Measurements from ENCODE around the gene OMA1. TPM values are rescaled to one million over a fixed set of nuclear protein-coding genes. Genes with fewer than 3 reads are reported as not detected.
"Not testable (repeated sequence)": the region's sequence is repeated elsewhere in the genome, so short reads cannot be mapped to it uniquely, and the experiment has no call there.

OMA1 gene
- total RNA-seq, 1 experiment from 2014 or later = 27.9 TPM

GRCh38 chr1:58496042-58496441, 50.5 kb downstream of the OMA1 start:
- BruUV-seq (replicated peaks) = no TSS peak
- Histone ChIP-seq H3K4me3 (no peak overlapping the region), H3K79me2 (ENCODE audit: low read depth) (no peaks in the 10 kb centered on the region), H3K9me3 (ENCODE audit: insufficient read depth, low read depth) (no peaks in the 10 kb centered on the region), H4K20me1 (ENCODE audit: insufficient read depth) (no peaks in the 10 kb centered on the region), H3K36me3 (ENCODE audit: low read depth) (no peaks in the 10 kb centered on the region; the same call in 1 of the 2 replicates), H3K4me1 (replicated peaks; ENCODE audit: insufficient read depth) (no peaks in the 10 kb centered on the region), H3K9me2 (ENCODE audit: insufficient read depth) (no peaks in the 10 kb centered on the region), H3F3A (ENCODE audit: insufficient read depth, low read depth) (no peaks in the 10 kb centered on the region), H3K4me2 (no peak overlapping the region), H3K27me3 (ENCODE audit: insufficient read depth, low read depth) (no peaks in the 10 kb centered on the region), H2AFZ (no peak overlapping the region), H3K27ac (no peak overlapping the region)
- no peak for TF ChIP-seq EZH2 (IDR thresholded peaks at IDR 0.05; ENCODE audit: low read depth)
- TF ChIP-seq CTCF (conservative IDR thresholded peaks at IDR 0.05) = no peak
- no peak for DNase-seq
- ChIA-PET CTCF (no interaction called here), POLR2A (ENCODE audit: unreplicated experiment) (no interaction called here)
- intact Hi-C loops (cut with micrococcal nuclease; ENCODE audit: unreplicated experiment) = no loop called here

GRCh38 chr1:58488914-58489313, 57.6 kb downstream of the OMA1 start:
- H3K27ac ChIP-seq; BruUV-seq (replicated peaks); H3K4me1 ChIP-seq (replicated peaks; ENCODE audit: insufficient read depth); H3K9me3 ChIP-seq (ENCODE audit: insufficient read depth, low read depth); H3K4me2 ChIP-seq; POLR2A ChIA-PET (ENCODE audit: unreplicated experiment); H4K20me1 ChIP-seq (ENCODE audit: insufficient read depth); H3K9me2 ChIP-seq (ENCODE audit: insufficient read depth); DNase-seq; H3K27me3 ChIP-seq (ENCODE audit: insufficient read depth, low read depth); H3F3A ChIP-seq (ENCODE audit: insufficient read depth, low read depth); H3K4me3 ChIP-seq; H3K79me2 ChIP-seq (ENCODE audit: low read depth); H3K36me3 ChIP-seq (ENCODE audit: low read depth); intact Hi-C loops (cut with micrococcal nuclease; ENCODE audit: unreplicated experiment); CTCF ChIA-PET; H2AFZ ChIP-seq: not testable (repeated sequence)

GRCh38 chr1:58487002-58487401, 59.5 kb downstream of the OMA1 start:
- Histone ChIP-seq H3K4me2 (no peak overlapping the region), H3K9me3 (ENCODE audit: insufficient read depth, low read depth) (no peaks in the 10 kb centered on the region; the same call in 1 of the 2 replicates), H3K36me3 (ENCODE audit: low read depth) (no peaks in the 10 kb centered on the region), H3K4me1 (replicated peaks; ENCODE audit: insufficient read depth) (no peaks in the 10 kb centered on the region), H3K9me2 (ENCODE audit: insufficient read depth) (no peaks in the 10 kb centered on the region), H3K27me3 (ENCODE audit: insufficient read depth, low read depth) (no peaks in the 10 kb centered on the region), H4K20me1 (ENCODE audit: insufficient read depth) (no peaks in the 10 kb centered on the region), H3K79me2 (ENCODE audit: low read depth) (no peaks in the 10 kb centered on the region), H3K27ac (no peak overlapping the region), H3K4me3 (no peak overlapping the region), H3F3A (ENCODE audit: insufficient read depth, low read depth) (no peaks in the 10 kb centered on the region), H2AFZ (no peak overlapping the region)
- ChIA-PET CTCF (no interaction called here), POLR2A (ENCODE audit: unreplicated experiment) (interaction anchor here (0.7 kb wide), 1 partner anchor 99 kb away, joined by 6 read pairs; no protein-coding TSS in a partner anchor)
- intact Hi-C loops (cut with micrococcal nuclease; ENCODE audit: unreplicated experiment) = no loop called here
- no peak for TF ChIP-seq EZH2 (IDR thresholded peaks at IDR 0.05; ENCODE audit: low read depth)
- TF ChIP-seq CTCF (conservative IDR thresholded peaks at IDR 0.05) = no peak
- no TSS peak for BruUV-seq (replicated peaks)
- no peak for DNase-seq

- no peaks in the 10 kb centered on the region for H3K36me3 ChIP-seq (ENCODE audit: low read depth)
- H3K9me3 ChIP-seq (ENCODE audit: insufficient read depth, low read depth) = 0 out of 2 replicates have a peak, but pooled peaks cover 2% of the 10 kb centered on the region
- POLR2A ChIA-PET (ENCODE audit: unreplicated experiment) = no interaction called here
- TF ChIP-seq EZH2 (IDR thresholded peaks at IDR 0.05; ENCODE audit: low read depth) = no peak
- TF ChIP-seq CTCF (conservative IDR thresholded peaks at IDR 0.05) = no peak
- intact Hi-C loops (cut with micrococcal nuclease; ENCODE audit: unreplicated experiment) = no loop called here
- H2AFZ ChIP-seq = no peak overlapping the region
- DNase-seq = no peak
- no peaks in the 10 kb centered on the region for H4K20me1 ChIP-seq (ENCODE audit: insufficient read depth)
- no peak overlapping the region for H3K4me3 ChIP-seq
- H3K79me2 ChIP-seq (ENCODE audit: low read depth) = no peaks in the 10 kb centered on the region
- no peaks in the 10 kb centered on the region for H3K9me2 ChIP-seq (ENCODE audit: insufficient read depth)
- H3K27ac ChIP-seq = no peak overlapping the region
- no peak overlapping the region for H3K4me2 ChIP-seq
- H3K4me1 ChIP-seq (replicated peaks; ENCODE audit: insufficient read depth) = no peaks in the 10 kb centered on the region
- no TSS peak for BruUV-seq (replicated peaks)
- no peaks in the 10 kb centered on the region for H3F3A ChIP-seq (ENCODE audit: insufficient read depth, low read depth)
- CTCF ChIA-PET = no interaction called here
- H3K27me3 ChIP-seq (ENCODE audit: insufficient read depth, low read depth) = no peaks in the 10 kb centered on the region
Measured at GRCh38 chr1:58481962-58482361, 64.6 kb downstream of the OMA1 start.

Measured in PC-9 (cell line).